ENCODE results near the gene SLC4A1AP.

The SLC4A1AP gene

GRCh38 chr2:27715318-27716210, 51.9 kb downstream of the SLC4A1AP start:
- peak; percentile 43 for DNase-seq (ENCODE audit: low read depth)
- H3K4me3 ChIP-seq (ENCODE audit: low read depth, low read length): peak overlapping the region; percentile 29

DNA sequence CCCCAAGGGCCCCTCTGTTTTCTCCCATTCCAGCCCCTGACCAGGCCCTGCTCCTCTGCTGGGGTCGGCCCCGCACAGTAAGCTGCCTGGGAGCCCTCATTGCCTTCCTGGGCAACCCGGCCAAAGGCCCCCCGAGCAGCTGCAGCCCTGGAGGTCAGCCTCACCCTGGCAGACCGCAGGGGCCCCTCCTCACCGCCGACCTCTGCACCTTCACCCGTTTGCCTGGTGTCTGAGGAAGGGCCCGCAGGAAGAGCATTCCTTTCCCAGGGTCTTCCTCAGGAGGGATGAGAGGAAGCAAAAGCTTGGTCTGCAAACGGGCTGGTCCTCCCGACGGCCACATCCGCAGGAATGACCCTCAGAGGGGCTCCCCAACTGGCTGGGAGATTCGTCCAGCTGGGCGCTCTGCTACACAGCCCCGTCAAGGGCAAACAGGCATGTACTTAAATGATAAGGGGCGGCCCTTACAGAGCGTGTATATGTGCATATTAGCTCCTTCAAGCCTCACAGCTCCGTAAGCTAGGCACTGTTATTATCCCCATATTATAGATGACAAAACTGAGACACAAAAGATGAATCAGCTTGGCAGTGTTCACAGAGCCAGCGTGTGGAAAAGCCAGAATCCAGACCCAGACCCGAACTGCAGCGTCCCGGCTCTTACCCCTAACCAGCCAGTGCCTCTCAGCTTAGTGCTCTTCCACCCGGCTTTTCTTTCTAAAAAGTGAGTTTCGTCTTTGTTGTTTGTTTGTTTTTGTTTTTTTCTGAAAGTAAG, 52.8 kb downstream of the SLC4A1AP start:
- no peak overlapping the region for H3K4me3 ChIP-seq (ENCODE audit: low read depth, low read length)
- DNase-seq (ENCODE audit: low read depth): no peak

DNA sequence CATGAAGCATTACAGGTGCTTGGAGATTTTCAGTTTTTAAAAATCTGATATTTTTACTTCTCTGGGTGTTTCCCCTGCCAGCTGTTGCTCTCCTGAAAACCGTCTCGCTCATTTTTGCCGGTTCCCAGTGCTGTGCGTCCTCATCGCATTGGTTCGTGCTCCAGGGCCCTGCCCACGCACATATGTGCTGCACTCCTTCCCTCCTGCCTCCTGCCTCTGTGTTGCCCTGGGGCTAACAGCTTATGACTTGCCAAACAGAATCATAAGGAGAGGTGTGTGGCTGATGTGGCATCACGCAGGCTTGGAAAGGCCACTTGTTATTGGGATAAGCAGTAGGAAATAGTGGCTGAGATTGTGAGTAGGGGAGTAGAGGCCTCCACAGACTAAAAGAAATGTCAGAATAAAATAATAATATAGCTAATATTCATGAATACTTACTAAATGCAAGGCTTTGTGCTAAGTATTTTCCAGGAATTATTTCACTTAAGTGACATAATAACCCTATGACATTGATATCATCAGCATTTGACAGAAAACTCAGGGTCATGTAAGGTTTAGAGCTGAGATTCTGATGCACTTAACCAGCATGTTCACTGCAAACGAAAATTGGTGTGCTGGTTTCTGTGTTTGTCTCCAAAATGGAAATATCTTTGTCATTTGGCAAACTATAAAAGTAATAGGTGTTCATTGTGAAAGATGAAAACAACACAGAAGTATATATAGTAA, 53.5 kb downstream of the SLC4A1AP start:
- no peak overlapping the region for H3K4me3 ChIP-seq (ENCODE audit: low read depth, low read length)
- DNase-seq (ENCODE audit: low read depth): peak; percentile 56

GRCh38 chr2:27720004-27720551, 56.4 kb downstream of the SLC4A1AP start:
- DNase-seq (ENCODE audit: low read depth): peak; percentile 96
- H3K4me3 ChIP-seq (ENCODE audit: low read depth, low read length): no peak overlapping the region

- no peak for DNase-seq (ENCODE audit: low read depth)
- H3K4me3 ChIP-seq (ENCODE audit: low read depth, low read length): no peak overlapping the region
These were observed 57.6 kb downstream of the SLC4A1AP start for GRCh38 chr2:27721335-27721734.

DNA sequence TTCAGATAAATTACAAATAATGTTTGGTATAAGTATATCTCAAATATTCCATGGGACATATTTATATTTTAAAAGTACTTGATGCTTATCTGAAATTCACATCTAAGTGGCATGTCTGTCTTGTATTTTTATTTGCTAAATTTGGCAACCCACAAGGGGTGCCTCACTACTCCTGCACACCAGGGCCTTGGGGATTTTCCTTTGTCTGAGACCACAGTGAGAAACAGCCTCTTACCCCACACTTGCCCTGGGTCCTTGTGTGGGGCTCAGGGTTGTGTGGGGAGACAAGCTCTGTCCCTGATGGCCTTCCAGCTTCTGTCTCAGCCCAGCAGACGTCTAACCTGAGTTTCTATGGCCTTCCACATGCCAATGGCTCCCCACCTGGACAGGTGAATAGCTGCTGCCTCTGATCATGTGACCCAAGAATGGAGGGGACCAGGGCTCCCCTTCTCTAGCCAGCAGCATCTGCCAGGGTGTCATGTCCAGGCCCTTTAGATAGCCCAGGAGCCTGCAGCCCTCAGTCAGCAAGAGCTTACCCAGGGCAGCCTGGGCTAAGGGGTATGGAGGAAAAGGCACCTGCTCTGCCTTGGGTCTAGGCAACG, 58.3 kb downstream of the SLC4A1AP start:
- no peak overlapping the region for H3K4me3 ChIP-seq (ENCODE audit: low read depth, low read length)
- DNase-seq (ENCODE audit: low read depth): no peak

DNA sequence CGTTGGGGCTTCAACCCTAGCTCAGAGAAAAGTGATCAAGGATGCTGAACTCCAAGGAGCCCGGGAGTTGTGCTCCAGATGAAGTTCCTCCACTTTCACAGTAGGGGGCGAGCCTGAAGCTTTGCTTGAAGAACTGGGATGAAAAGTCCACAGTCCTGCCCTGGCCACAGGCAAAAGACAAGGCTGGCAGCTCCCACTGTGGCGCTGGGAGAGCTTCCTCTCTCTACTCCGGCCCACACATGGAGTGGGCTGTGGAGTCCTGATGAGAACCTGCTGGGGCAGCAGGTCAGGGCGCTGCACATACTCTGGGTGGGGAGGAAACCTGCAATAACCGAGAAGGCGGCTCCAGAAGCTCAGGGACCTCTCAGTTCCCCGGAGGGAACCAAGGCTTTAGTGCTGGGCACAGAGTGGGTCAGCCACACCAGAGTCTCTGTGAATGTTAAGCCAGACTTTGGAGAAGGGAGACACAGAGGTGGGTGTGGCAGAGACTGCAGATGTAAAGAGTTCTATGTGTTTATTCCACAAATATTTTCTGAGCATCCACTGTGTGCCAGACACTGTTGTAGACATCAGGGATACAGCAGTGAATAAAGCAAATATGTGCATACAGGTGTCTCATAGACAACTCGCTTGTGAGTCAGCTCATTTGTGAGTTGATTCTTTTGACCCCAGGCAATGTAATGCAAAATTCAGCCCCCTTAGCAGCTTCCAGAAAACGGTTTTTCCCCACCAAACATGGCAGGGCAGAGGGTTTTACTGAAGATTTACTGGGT, 59.9 kb downstream of the SLC4A1AP start:
- no peak for DNase-seq (ENCODE audit: low read depth)
- H3K4me3 ChIP-seq (ENCODE audit: low read depth, low read length): no peak overlapping the region

DNA sequence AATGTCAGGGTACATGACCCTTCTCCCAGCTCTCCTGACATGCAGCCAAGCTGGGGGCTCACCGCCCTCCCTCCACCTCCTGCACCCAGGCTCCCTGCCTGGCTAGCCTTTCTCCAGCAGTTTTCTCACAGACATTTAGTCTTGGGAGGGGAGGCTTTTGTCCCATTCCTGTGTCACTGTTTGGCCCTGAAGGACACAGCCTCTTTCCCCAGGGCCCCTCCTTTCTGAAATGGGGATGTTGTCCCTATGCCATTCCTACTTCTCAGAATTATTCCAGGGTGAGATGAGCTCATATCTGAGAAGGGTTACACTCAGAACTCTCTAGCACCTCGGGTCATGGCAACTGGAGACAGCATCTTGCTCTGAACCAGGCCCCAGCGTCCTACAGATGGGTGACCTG, 60.5 kb downstream of the SLC4A1AP start:
- no peak for DNase-seq (ENCODE audit: low read depth)
- no peak overlapping the region for H3K4me3 ChIP-seq (ENCODE audit: low read depth, low read length)

GRCh38 chr2:27724905-27725701, 61.4 kb downstream of the SLC4A1AP start:
- DNase-seq (ENCODE audit: low read depth): no peak
- no peak overlapping the region for H3K4me3 ChIP-seq (ENCODE audit: low read depth, low read length)

DNA sequence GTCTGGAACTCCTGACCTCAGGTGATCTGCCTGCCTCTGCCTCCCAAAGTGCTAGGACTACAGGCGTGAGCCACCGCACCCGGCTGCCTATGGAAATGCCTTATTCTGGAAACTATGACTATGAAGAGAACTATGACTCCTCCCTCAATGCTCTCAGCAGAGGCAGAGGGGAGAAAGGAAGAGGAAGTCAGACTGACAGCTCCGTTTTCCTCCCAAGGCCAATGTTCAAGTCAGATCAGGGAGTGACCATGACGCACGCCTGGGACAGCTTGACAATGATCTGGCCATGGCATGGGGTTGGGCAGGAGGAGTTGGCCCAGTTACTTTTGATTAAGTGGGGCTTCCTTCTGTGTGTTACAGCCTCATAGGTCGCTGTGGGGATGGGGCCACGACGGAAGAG, 63.6 kb downstream of the SLC4A1AP start:
- no peak for DNase-seq (ENCODE audit: low read depth)
- no peak overlapping the region for H3K4me3 ChIP-seq (ENCODE audit: low read depth, low read length)

- no peak for DNase-seq (ENCODE audit: low read depth)
These were observed 64.6 kb downstream of the SLC4A1AP start for GRCh38 chr2:27728081-27728858.

DNA sequence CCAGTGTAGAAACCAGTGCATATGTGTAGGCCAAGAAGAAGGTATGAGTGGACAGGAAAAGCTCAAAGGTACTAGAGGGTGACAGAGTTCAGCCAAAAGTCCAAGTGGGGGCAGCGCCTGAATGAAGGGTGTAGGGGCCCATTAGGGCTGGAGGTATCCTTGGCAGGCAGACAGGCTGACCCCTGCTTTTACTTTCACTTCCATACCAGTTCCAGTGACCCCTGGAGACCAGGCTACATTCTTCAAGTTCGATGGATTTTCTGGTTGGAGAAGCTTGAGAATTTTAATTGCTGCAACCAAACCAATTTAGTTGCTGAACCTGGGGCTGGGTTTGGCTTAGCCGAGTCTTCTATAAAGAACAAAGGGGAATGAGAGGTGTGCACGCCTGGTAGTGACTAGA, 65.5 kb downstream of the SLC4A1AP start:
- no peak for DNase-seq (ENCODE audit: low read depth)
- no peak overlapping the region for H3K4me3 ChIP-seq (ENCODE audit: low read depth, low read length)

More at GRCh38 chr2:27728081-27728858, 64.6 kb downstream of the SLC4A1AP start:
- no peak overlapping the region for H3K4me3 ChIP-seq (ENCODE audit: low read depth, low read length)

DNA sequence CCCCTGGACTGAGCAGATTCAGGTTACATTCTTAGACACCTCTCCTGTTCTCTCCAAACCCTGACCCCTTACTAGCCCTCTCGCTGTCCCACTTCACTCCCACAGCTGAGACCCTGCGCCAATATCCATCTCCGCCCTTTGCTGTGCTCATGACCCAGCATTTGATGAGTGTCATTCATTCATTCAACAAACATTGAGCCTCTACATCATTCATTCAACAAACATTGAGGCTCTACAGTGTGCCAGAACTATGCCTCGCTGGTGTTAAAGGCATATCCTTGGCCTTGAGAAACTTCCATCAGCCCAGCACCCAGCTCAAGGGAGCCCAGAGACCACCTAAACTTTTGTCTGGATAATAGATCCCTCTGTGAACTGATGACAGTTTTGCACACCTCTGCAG, 65.9 kb downstream of the SLC4A1AP start:
- no peak overlapping the region for H3K4me3 ChIP-seq (ENCODE audit: low read depth, low read length)
- no peak for DNase-seq (ENCODE audit: low read depth)

DNA sequence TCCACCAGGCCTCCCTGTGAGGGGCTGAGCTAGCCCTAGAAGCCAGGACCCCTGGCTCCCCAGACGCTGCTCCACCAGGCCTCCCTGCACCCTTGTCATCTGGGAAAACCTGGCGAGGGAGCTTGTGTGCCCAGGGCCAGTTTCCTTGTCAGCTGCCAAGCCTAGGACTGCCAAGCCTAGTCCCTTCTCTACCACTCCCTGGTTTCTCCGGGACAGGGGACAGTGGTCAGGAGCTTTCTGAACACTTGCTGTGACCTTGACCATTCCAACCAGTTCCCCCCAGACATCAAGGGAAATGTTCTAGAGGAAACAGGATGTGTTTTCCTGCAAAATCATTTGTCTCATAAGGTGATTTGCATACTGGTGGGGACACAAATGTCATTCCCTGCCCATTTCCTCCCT, 66.6 kb downstream of the SLC4A1AP start:
- H3K4me3 ChIP-seq (ENCODE audit: low read depth, low read length): no peak overlapping the region
- no peak for DNase-seq (ENCODE audit: low read depth)

- DNase-seq (ENCODE audit: low read depth): no peak
- no peak overlapping the region for H3K4me3 ChIP-seq (ENCODE audit: low read depth, low read length)
These were observed 67.4 kb downstream of the SLC4A1AP start for GRCh38 chr2:27730980-27731691.

- DNase-seq (ENCODE audit: low read depth): no peak
- no peak overlapping the region for H3K4me3 ChIP-seq (ENCODE audit: low read depth, low read length)
These were observed 70.6 kb downstream of the SLC4A1AP start for GRCh38 chr2:27734305-27734704.
